ENCODE results near the gene RNU6-8. TPM values are rescaled to one million over a fixed set of nuclear protein-coding genes. Genes with fewer than 3 reads are reported as not detected.

Gene RNU6-8
- total and polyA plus RNA-seq, 10 of the 15 experiments (the other 5 are each of a cell fraction or from before 2014, with no cell fraction given): not detected

GRCh38 chr14:32190673-32191072 is 12.4 kb downstream of the RNU6-8 start:
- no TSS peak for BruUV-seq (replicated peaks)
- in situ Hi-C loops (cut with MboI): no loop called here
- no peaks in the 10 kb centered on the region for H4K20me1 ChIP-seq (ENCODE audit: control insufficient read depth, insufficient read depth)
- H3K27me3 ChIP-seq (replicated peaks in 1 of 2; ENCODE audit: control insufficient read depth in 2 of 2, insufficient read depth in 2 of 2, low read length in 1 of 2): no peaks in the 10 kb centered on the region
- DNase-seq (ENCODE audit: low read depth, low spot score) (no peak), ATAC-seq (no peak), FAIRE-seq (no peak)
- H3K9ac ChIP-seq (ENCODE audit: control insufficient read depth, insufficient read depth, low read length): no peak overlapping the region
- no peaks in the 10 kb centered on the region for H3K79me2 ChIP-seq (ENCODE audit: control insufficient read depth, insufficient read depth, low read length)
- TF ChIP-seq HDAC6 (IDR thresholded peaks at IDR 0.05; ENCODE audit: unreplicated experiment) (no peak), BRCA1 (IDR thresholded peaks at IDR 0.05; ENCODE audit: low read depth, low read length) (no peak), KDM1A (IDR thresholded peaks at IDR 0.05; ENCODE audit: borderline replicate concordance) (no peak), ZNF274 (IDR thresholded peaks at IDR 0.05; ENCODE audit: insufficient read depth, insufficient read length) (no peak), CHD1 (IDR thresholded peaks at IDR 0.05; ENCODE audit: low read depth, low read length) (no peak), NFIC (IDR thresholded peaks at IDR 0.05; ENCODE audit: low read depth, low read length) (no peak), PAX5 (IDR thresholded peaks at IDR 0.05; ENCODE audit: borderline replicate concordance, low read depth, low read length) (no peak), BCL11A (IDR thresholded peaks at IDR 0.05; ENCODE audit: low read depth, low read length) (no peak), ZZZ3 (IDR thresholded peaks at IDR 0.05; ENCODE audit: control insufficient read depth, insufficient read length, low read depth) (no peak)
- intact Hi-C loops (cut with micrococcal nuclease; ENCODE audit: unreplicated experiment): no loop called here
- POLR2A ChIA-PET: no interaction called here
- H3K27ac ChIP-seq (ENCODE audit: control insufficient read depth, insufficient read depth): no peak overlapping the region
- RAD21 ChIA-PET (ENCODE audit: unreplicated experiment): no interaction called here
- no peaks in the 10 kb centered on the region; the same call in 2 of the 3 replicates for H3K9me3 ChIP-seq (replicated peaks; ENCODE audit: control insufficient read depth, insufficient read depth, low read length)
- no peak overlapping the region for H2AFZ ChIP-seq (ENCODE audit: control insufficient read depth, low read depth, low read length)
- H3K36me3 ChIP-seq (ENCODE audit: control insufficient read depth in 2 of 2, insufficient read depth in 2 of 2, low read length in 1 of 2): no peaks in the 10 kb centered on the region
- CTCF ChIA-PET: no interaction called here
- SMC1A ChIA-PET (ENCODE audit: uncharacterized antibody, unreplicated experiment): no interaction called here
- H3K4me2 ChIP-seq (ENCODE audit: control insufficient read depth, insufficient read depth): no peak overlapping the region
- H3K4me1 ChIP-seq (ENCODE audit: control insufficient read depth, insufficient read depth, low read length): peaks cover 5% of the 10 kb centered on the region
- no peak overlapping the region for H3K4me3 ChIP-seq
- WGBS (ENCODE audit: insufficient coverage, insufficient replicate concordance, low lambda C conversion rate, missing lambda C conversion rate): 72% methylated on average over 3 of the region's 3 CpGs

- FAIRE-seq: peak; percentile 91
- ATAC-seq: peak; percentile 45; the same call in 2 of the 3 replicates
- H3K36me3 ChIP-seq (ENCODE audit: control insufficient read depth in 2 of 2, insufficient read depth in 2 of 2, low read length in 1 of 2): no peaks in the 10 kb centered on the region
- H3K4me3 ChIP-seq: no peak overlapping the region
- no peaks in the 10 kb centered on the region for H4K20me1 ChIP-seq (ENCODE audit: control insufficient read depth, insufficient read depth)
- intact Hi-C loops (cut with micrococcal nuclease; ENCODE audit: unreplicated experiment) (no loop called here), in situ Hi-C loops (cut with MboI) (no loop called here)
- ChIA-PET RAD21 (ENCODE audit: unreplicated experiment) (no interaction called here), POLR2A (no interaction called here), SMC1A (ENCODE audit: uncharacterized antibody, unreplicated experiment) (no interaction called here), CTCF (interaction anchor here (0.6 kb wide), 1 partner anchor 354 kb away, joined by 3 read pairs; no protein-coding TSS in a partner anchor)
- H3K4me2 ChIP-seq (ENCODE audit: control insufficient read depth, insufficient read depth): no peak overlapping the region
- DNase-seq (ENCODE audit: low read depth, low spot score): no peak
- no peaks in the 10 kb centered on the region for H3K27me3 ChIP-seq (replicated peaks in 1 of 2; ENCODE audit: control insufficient read depth in 2 of 2, insufficient read depth in 2 of 2, low read length in 1 of 2)
- no peaks in the 10 kb centered on the region; the same call in 1 of the 3 replicates for H3K9me3 ChIP-seq (replicated peaks; ENCODE audit: control insufficient read depth, insufficient read depth, low read length)
- H3K79me2 ChIP-seq (ENCODE audit: control insufficient read depth, insufficient read depth, low read length): no peaks in the 10 kb centered on the region
- H3K4me1 ChIP-seq (ENCODE audit: control insufficient read depth, insufficient read depth, low read length): peaks cover 5% of the 10 kb centered on the region
- no peak overlapping the region for H3K27ac ChIP-seq (ENCODE audit: control insufficient read depth, insufficient read depth)
- no peak overlapping the region for H2AFZ ChIP-seq (ENCODE audit: control insufficient read depth, low read depth, low read length)
- H3K9ac ChIP-seq (ENCODE audit: control insufficient read depth, insufficient read depth, low read length): no peak overlapping the region
- no TSS peak for BruUV-seq (replicated peaks)
- 53% methylated on average over 1 of the region's 1 CpG for WGBS (ENCODE audit: insufficient coverage, insufficient replicate concordance, low lambda C conversion rate, missing lambda C conversion rate)
- TF ChIP-seq, protein P1, sequence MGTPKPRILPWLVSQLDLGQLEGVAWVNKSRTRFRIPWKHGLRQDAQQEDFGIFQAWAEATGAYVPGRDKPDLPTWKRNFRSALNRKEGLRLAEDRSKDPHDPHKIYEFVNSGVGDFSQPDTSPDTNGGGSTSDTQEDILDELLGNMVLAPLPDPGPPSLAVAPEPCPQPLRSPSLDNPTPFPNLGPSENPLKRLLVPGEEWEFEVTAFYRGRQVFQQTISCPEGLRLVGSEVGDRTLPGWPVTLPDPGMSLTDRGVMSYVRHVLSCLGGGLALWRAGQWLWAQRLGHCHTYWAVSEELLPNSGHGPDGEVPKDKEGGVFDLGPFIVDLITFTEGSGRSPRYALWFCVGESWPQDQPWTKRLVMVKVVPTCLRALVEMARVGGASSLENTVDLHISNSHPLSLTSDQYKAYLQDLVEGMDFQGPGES (IDR thresholded peaks at IDR 0.05): no peak
- TF ChIP-seq ELK1 (IDR thresholded peaks at IDR 0.05; ENCODE audit: low read depth, low read length) (no peak), IKZF1 (conservative IDR thresholded peaks at IDR 0.05) (no peak), NR2F1 (conservative IDR thresholded peaks at IDR 0.05) (no peak)
- TF ChIP-seq, protein P2, sequence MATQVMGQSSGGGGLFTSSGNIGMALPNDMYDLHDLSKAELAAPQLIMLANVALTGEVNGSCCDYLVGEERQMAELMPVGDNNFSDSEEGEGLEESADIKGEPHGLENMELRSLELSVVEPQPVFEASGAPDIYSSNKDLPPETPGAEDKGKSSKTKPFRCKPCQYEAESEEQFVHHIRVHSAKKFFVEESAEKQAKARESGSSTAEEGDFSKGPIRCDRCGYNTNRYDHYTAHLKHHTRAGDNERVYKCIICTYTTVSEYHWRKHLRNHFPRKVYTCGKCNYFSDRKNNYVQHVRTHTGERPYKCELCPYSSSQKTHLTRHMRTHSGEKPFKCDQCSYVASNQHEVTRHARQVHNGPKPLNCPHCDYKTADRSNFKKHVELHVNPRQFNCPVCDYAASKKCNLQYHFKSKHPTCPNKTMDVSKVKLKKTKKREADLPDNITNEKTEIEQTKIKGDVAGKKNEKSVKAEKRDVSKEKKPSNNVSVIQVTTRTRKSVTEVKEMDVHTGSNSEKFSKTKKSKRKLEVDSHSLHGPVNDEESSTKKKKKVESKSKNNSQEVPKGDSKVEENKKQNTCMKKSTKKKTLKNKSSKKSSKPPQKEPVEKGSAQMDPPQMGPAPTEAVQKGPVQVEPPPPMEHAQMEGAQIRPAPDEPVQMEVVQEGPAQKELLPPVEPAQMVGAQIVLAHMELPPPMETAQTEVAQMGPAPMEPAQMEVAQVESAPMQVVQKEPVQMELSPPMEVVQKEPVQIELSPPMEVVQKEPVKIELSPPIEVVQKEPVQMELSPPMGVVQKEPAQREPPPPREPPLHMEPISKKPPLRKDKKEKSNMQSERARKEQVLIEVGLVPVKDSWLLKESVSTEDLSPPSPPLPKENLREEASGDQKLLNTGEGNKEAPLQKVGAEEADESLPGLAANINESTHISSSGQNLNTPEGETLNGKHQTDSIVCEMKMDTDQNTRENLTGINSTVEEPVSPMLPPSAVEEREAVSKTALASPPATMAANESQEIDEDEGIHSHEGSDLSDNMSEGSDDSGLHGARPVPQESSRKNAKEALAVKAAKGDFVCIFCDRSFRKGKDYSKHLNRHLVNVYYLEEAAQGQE (IDR thresholded peaks at IDR 0.05; ENCODE audit: low read depth, low read length): no peak
Measured at GRCh38 chr14:32189811-32190210, 13.3 kb downstream of the RNU6-8 start.

All from GM12878 (cell line).